Left forelimb (tissue), 1 donor: ENCODE results near the gene CD101.
A peak's percentile ranks its signal among the peaks of the same experiment; 100 is the strongest.

ENCODE experiments used
- DNase-seq: peaks from one replicate; pipeline ENCODE4 v3.0.0-alpha.2; 2018; ENCODE audit warnings: low spot score

CD101 gene

DNA sequence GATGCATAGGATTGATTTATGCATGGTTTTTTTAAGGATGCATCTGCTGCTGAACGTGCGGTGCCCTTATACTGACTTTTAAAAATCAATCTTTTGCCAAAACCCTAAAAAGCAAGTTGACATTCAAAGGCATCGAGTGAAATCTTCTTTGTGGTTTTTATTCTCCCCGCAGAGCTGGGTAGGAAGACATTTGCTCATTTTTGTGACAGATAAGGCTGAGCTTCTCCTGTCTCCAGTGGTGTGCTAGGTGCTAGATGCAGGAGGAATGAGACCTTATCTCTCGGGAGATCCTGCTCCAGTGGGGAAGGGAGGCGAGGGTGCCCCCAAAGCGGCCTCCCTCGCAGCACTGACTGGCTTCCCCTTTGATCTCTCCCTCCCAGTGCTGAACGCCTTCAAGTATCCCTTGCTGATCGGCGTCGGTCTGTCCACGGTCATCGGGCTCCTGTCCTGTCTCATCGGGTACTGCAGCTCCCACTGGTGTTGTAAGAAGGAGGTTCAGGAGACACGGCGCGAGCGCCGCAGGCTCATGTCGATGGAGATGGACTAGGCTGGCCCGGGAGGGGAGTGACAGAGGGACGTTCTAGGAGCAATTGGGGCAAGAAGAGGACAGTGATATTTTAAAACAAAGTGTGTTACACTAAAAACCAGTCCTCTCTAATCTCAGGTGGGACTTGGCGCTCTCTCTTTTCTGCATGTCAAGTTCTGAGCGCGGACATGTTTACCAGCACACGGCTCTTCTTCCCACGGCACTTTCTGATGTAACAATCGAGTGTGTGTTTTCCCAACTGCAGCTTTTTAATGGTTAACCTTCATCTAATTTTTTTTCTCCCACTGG, 14.9 kb upstream of the CD101 start:
- no peak for DNase-seq

DNA sequence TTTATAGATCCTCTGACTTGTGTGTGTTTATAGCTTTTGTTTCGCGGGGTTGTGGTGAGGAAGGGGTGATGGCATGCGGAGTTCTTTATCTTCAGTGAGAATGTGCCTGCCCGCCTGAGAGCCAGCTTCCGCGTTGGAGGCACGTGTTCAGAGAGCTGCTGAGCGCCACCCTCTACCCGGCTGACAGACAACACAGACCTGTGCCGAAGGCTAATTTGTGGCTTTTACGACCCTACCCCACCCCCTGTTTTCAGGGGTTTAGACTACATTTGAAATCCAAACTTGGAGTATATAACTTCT, 14.4 kb upstream of the CD101 start:
- no peak for DNase-seq

- DNase-seq, result no peak
Measured at GRCh38 chr1:116988248-116988647, 13.3 kb upstream of the CD101 start.

- no peak for DNase-seq
Measured at GRCh38 chr1:116988908-116989307, 12.7 kb upstream of the CD101 start.

GRCh38 chr1:116989835-116990234, 11.7 kb upstream of the CD101 start:
- no peak for DNase-seq

DNA sequence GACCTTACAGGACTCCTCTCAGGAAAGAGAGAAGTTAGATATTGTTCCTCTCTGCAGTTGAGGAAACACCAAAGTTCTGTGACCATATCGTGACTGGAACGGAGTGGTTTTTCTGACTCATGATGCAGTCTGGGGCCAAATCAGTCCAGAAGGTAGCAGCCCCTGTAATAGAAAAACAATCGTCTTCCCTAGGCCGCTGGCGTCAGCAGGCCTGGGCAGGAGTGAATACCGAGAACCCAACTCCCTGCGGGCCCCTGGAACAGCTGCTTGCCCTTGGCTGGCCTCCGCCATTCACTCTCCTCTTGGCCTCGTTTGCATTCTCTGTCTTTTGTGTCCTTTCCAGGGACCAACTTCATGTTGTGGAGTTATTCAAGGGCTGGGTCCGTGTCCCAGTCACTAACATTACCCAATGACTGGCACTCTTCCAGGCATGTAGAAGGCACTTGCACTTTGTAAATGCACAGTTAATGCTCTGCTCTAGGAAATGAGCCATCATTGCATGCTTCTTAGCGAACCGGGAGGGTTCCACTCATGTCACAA, 10.9 kb upstream of the CD101 start:
- DNase-seq, result peak; percentile 84

- DNase-seq, result no peak
Measured at GRCh38 chr1:116991171-116991845, 10.3 kb upstream of the CD101 start.

GRCh38 chr1:116991918-116992317, 9.6 kb upstream of the CD101 start:
- DNase-seq, result no peak

DNA sequence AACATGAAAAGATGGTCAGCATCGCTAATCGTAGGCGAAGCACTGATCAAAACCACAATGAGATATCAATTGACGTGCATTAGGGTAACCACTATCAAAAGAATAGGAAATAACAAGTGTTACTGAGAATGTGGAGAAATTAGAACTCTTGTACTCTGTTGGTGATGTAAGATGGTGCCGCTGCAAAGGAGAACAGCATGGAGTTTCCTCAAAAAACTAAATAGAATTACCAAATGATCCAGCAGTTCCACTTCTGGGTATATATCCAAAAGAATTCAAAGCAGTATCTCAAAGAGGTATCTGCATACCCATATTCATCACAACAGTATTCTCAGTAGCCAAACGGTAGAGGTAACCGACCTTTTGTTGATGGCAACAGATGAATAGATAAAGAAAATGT, 8.3 kb upstream of the CD101 start:
- DNase-seq, result no peak

DNA sequence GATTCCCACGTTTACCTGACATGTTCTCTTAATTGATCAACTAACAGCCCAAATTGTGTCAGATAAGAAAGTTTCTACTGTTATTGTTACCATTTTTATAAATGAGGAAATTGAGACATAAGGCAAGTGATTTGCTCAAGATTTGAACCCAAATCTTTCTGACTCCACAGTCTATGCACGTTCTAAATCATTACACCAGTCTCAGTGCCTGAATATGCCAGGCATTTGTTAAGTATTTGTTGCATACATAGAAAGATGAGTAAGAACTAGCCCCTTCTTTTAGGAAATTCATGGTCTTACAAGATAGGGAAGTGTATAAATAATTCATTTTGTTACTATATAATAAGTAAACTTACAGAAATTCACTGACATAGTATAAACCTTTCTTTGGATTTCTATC, 7.1 kb upstream of the CD101 start:
- no peak for DNase-seq

GRCh38 chr1:116997066-116997465, 4.5 kb upstream of the CD101 start:
- no peak for DNase-seq

DNA sequence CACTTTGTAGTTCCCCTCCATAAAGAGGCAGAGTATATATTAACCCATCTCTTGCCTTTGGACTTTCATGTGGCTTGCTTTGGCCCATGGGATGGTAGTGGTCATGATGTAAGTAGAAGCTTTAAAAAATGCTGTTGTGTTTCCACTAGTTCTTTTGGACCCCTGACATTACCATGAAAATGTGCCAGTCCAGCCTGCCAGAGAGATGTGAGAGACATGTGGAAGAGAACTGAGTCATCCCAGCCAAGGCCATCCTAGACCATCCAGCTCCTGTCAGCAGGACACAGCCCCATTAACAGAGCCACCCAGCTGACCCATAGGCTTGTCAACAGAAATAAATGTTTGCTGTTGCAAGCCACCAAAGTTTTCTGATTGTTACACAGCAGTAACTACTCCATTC, 3.9 kb upstream of the CD101 start:
- DNase-seq, result no peak

DNA sequence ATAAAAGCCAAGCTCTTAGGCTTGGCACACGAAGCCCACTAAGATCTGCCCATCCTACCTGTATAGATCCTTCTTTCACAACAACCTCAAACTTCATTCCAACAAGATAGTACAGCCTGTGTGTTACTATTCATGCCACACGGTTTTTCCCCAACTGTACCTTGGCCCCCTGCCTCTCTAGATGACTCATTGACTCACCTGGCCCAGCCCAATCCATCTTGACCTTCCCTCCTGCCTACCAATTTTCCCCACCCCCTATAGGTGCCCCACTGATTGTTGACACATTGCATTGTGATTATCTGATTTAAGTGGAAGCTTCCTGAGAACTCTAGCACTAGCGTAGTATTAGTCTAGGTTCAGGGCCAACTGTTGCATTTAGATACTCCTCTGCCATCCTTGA, 2.0 kb upstream of the CD101 start:
- DNase-seq, result no peak

- DNase-seq, result no peak
Measured at GRCh38 chr1:117000142-117000541, 1.4 kb upstream of the CD101 start.

DNA sequence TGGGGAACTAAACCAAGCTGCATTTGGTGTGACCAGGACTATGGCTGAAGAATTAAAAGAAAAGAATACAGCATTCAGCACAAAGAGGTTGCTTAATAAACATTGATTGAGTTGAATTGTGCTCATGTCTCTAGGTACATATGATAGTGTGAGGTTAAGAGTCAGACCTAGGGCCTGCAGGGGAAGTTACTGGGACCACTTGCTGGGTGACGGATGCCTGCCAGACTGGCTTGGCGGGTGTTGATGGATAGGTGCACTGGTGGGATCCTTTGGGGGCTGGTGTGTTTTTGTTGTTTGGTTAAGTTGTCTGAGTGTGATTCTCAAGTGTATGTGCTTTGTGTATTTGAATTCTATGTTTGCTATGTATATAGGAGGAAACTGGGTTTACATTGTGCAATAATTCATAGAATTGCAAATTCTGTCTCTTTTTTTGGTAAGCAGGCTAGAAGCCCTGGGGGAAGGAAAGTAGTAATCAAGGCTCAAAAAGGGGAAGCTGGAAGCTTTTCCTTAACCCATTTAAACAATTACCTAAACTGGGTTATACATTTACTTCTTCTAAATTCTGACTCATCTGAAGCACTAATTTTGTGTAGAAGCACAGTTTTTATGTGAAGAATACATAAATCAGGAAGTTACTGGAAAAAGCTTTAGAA, 1.8 kb downstream of the CD101 start:
- no peak for DNase-seq

DNA sequence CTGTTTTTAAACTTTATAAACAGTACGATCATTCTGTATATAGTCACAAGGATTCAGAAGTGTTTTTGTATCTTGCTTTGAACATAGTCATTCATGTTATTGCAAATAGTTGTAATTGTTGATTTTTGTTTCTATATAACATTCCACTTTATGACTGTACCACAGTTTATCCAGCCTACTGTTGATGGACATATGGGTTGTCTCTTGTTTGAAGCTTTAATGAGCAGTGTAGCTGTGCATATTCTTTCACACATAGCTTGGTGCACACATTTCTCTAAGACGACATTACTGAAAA, 6.1 kb downstream of the CD101 start:
- no peak for DNase-seq

DNA sequence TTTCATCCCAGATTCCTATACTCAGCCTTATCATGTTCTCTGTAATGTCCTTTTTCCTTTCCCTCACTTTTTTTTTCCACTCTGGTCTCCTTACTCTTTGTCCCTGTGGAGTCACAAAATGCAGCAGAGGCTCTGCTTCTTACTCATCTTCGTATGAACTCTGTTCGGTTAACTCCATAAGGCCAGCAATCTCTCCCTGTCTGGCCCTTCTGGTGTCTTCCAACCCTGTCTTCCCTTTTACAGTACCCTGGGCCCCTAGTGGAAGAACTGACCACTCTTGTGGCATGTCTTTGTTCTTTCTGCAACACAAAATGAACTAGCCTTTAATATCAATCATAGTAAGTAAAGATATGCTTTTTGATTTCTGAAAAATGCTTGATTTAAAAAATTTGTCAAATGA, 7.1 kb downstream of the CD101 start:
- DNase-seq, result no peak

DNA sequence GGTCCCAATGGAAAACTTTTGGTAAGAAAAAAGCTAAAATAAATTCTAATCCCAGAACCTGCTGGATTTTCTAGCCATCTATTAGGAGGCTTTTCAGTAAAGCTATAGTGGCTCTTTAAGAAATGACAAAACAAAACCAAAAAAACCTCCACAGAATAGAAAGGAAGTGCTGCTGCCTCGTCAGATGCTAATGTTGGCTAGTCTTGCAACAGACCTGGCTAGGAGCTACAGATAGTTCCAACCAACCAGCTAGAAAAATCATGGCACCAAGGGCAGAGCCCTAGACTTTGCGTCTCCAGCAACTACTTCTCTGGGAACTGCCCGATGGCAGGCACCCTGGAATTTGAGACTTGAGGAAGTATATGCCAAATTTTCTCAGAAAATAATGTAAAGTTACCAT, 7.6 kb downstream of the CD101 start:
- DNase-seq, result no peak

- no peak for DNase-seq
Measured at GRCh38 chr1:117010310-117010969, 8.9 kb downstream of the CD101 start.

GRCh38 chr1:117011334-117011733, 9.8 kb downstream of the CD101 start:
- no peak for DNase-seq

DNA sequence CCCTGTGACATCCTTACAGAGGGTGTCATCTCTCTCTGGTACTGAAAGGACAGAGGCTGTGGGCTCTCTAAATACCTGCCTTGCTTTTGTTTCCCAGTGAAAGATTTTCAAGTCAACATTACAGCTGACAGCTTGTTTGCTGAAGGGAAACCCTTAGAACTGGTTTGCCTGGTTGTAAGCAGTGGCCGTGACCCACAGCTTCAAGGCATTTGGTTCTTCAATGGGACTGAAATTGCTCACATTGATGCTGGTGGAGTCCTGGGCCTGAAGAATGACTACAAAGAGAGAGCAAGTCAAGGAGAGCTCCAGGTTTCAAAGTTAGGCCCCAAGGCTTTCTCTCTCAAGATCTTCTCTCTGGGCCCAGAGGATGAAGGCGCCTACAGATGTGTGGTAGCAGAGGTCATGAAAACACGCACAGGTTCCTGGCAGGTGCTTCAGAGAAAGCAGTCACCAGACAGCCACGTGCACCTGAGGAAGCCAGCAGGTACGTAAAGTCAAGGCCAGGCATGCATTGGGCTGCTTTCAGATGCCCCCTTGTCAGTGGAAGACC, 11.8 kb downstream of the CD101 start:
- no peak for DNase-seq

GRCh38 chr1:117014209-117014608, 12.6 kb downstream of the CD101 start:
- DNase-seq, result no peak

DNA sequence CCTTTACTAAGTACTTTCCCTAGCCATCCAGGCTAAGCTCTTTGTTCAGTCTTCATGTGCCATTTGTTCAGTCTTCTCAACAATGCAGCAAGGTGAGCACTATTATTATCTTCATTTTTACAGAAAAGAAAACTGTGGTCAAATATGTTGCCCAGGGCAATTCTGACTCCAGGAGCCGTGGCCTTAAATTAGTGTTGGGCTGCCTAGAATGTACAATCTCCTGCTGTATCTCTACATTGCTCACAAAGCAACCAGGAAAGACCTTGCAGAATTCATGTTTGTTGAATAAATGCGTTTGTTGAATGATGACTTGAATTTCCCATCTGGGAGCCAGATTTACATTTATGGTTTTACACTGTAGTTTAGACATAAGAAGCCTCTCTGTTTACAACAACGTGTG, 14.2 kb downstream of the CD101 start:
- no peak for DNase-seq
